H9 (cell line): Measurements from ENCODE around the gene MKRN2. TPM values are rescaled to one million over a fixed set of nuclear protein-coding genes. Genes with fewer than 3 reads are reported as not detected.

ENCODE experiments used
- DNase-seq: peaks from one replicate; pipeline ENCODE4 v3.0.0-alpha.2; 2017
- H2AFZ ChIP-seq: one replicate; pipeline ENCODE4 v1.6.1; 2013; ENCODE audit warnings: mild to moderate bottlenecking, low read length, control low read depth, moderate library complexity
- H2AK5ac ChIP-seq: 2 replicates; pipeline ENCODE4 v1.6.1; 2013; ENCODE audit warnings: low read length, control low read depth, mixed read lengths; ENCODE audit not compliant: insufficient read length
- H2BK120ac ChIP-seq: one replicate; pipeline ENCODE4 v1.6.1; 2013; ENCODE audit warnings: low read depth, mild to moderate bottlenecking, low read length, control low read depth, inconsistent platforms; ENCODE audit not compliant: poor library complexity, severe bottlenecking
- H2BK12ac ChIP-seq: 2 replicates; pipeline ENCODE4 v1.6.1; 2013; ENCODE audit warnings: low read length, control low read depth, mixed read lengths, low read depth; ENCODE audit not compliant: insufficient read length
- H2BK15ac ChIP-seq: 2 replicates; pipeline ENCODE4 v1.6.1; 2013; ENCODE audit warnings: low read depth, low read length, control low read depth
- H2BK20ac ChIP-seq: one replicate; pipeline ENCODE4 v1.6.1; 2013; ENCODE audit warnings: low read depth, mild to moderate bottlenecking, low read length, control low read depth, inconsistent platforms; ENCODE audit not compliant: poor library complexity, severe bottlenecking
- H2BK5ac ChIP-seq: 2 replicates; pipeline ENCODE4 v1.6.1; 2013; ENCODE audit warnings: low read length, control low read depth, mixed read lengths; ENCODE audit not compliant: insufficient read length
- H3K14ac ChIP-seq: 2 replicates; pipeline ENCODE4 v1.6.1; 2013; ENCODE audit warnings: low read length, control low read depth; ENCODE audit not compliant: insufficient read depth
- H3K18ac ChIP-seq: 2 replicates; pipeline ENCODE4 v1.6.1; 2013; ENCODE audit warnings: low read depth, mild to moderate bottlenecking, mixed read lengths, low read length, control low read depth; ENCODE audit not compliant: insufficient read length
- H3K23ac ChIP-seq: 2 replicates; pipeline ENCODE4 v1.6.1; 2013; ENCODE audit warnings: low read length, control low read depth, mixed read lengths, low read depth; ENCODE audit not compliant: insufficient read length
- H3K23me2 ChIP-seq: 2 replicates; pipeline ENCODE4 v1.6.1; 2013; ENCODE audit warnings: low read depth, mild to moderate bottlenecking, mixed read lengths, low read length, control low read depth; ENCODE audit not compliant: insufficient read length, poor library complexity, severe bottlenecking
- H3K27ac ChIP-seq: 2 replicates; pipeline ENCODE4 v1.5.1; 2013; ENCODE audit warnings: low read length, control low read depth, mixed read lengths, low read depth; ENCODE audit not compliant: insufficient read length
- H3K27me3 ChIP-seq: 2 replicates; pipeline ENCODE4 v1.6.1; 2013; ENCODE audit warnings: low read length, control low read depth, inconsistent platforms; ENCODE audit not compliant: insufficient read depth
- H3K4ac ChIP-seq: 2 replicates; pipeline ENCODE4 v1.6.1; 2013; ENCODE audit warnings: low read depth, mild to moderate bottlenecking, control low read depth, inconsistent platforms, low read length, moderate library complexity
- H3K4me1 ChIP-seq: 2 replicates; pipeline ENCODE4 v1.6.1; 2013; ENCODE audit warnings: low read length, control low read depth, inconsistent platforms; ENCODE audit not compliant: insufficient read depth
- H3K4me2 ChIP-seq: 2 replicates; pipeline ENCODE4 v1.6.1; 2013; ENCODE audit warnings: low read length, control low read depth, mixed read lengths; ENCODE audit not compliant: insufficient read length, insufficient read depth
- H3K56ac ChIP-seq: 2 replicates; pipeline ENCODE4 v1.6.1; 2013; ENCODE audit warnings: low read depth, mild to moderate bottlenecking, mixed read lengths, low read length, control low read depth; ENCODE audit not compliant: insufficient read length
- H3K79me1 ChIP-seq: 2 replicates; pipeline ENCODE4 v1.6.1; 2013; ENCODE audit warnings: low read depth, mild to moderate bottlenecking, moderate library complexity, low read length, control low read depth, inconsistent platforms; ENCODE audit not compliant: insufficient read depth, poor library complexity, severe bottlenecking
- H3K79me2 ChIP-seq: 2 replicates; pipeline ENCODE4 v1.6.1; 2013; ENCODE audit warnings: low read length, control low read depth, inconsistent platforms; ENCODE audit not compliant: insufficient read depth
- H3K9ac ChIP-seq: 2 replicates; pipeline ENCODE4 v1.6.1; 2013; ENCODE audit warnings: low read length, control low read depth, mixed read lengths; ENCODE audit not compliant: insufficient read length; ENCODE audit errors: extremely low read depth
- H3K9me3 ChIP-seq: one replicate; pipeline ENCODE4 v1.6.1; 2013; ENCODE audit warnings: low read depth, low read length, inconsistent platforms; ENCODE audit not compliant: control insufficient read depth
- H3T11ph ChIP-seq: one replicate; pipeline ENCODE4 v1.6.1; 2013; ENCODE audit warnings: mild to moderate bottlenecking, low read length, control low read depth, inconsistent platforms
- H4K20me1 ChIP-seq: one replicate; pipeline ENCODE4 v1.6.1; 2013; ENCODE audit not compliant: control insufficient read depth, insufficient read length, insufficient read depth
- H4K5ac ChIP-seq: 2 replicates; pipeline ENCODE4 v1.6.1; 2013; ENCODE audit warnings: low read depth, mild to moderate bottlenecking, mixed read lengths, low read length, control low read depth; ENCODE audit not compliant: insufficient read length
- H4K8ac ChIP-seq: replicated peaks from 2 replicates; pipeline ENCODE4 v1.6.1; 2013; ENCODE audit warnings: low read length, control low read depth, mixed read lengths, low read depth; ENCODE audit not compliant: insufficient read length
- H4K91ac ChIP-seq: 2 replicates; pipeline ENCODE4 v1.6.1; 2013; ENCODE audit warnings: low read depth, mild to moderate bottlenecking, moderate library complexity, mixed read lengths, low read length, control low read depth; ENCODE audit not compliant: insufficient read length
- H3K27ac Mint-ChIP-seq, 3 experiments: 2 replicates in 2 of 3; 3 replicates in 1 of 3; pipeline ENCODE4 v1.8.0; 2020 to 2021; ENCODE audit warnings: mixed read lengths in 3 of 3, mild to moderate bottlenecking in 1 of 3, moderate library complexity in 1 of 3
- H3K27me3 Mint-ChIP-seq: 2 replicates; pipeline ENCODE4 v1.8.0; 2021; ENCODE audit warnings: low read depth, mild to moderate bottlenecking, moderate library complexity, mixed read lengths
- H3K36me3 Mint-ChIP-seq, 3 experiments: 2 replicates in 2 of 3; 3 replicates in 1 of 3; pipeline ENCODE4 v1.8.0; 2020 to 2021; ENCODE audit warnings: low read depth in 3 of 3, mixed read lengths in 3 of 3; ENCODE audit not compliant: insufficient read depth in 1 of 3
- H3K4me1 Mint-ChIP-seq, 2 experiments: 2 replicates each; pipeline ENCODE4 v1.8.0; 2020; ENCODE audit warnings: mixed read lengths in 2 of 2
- H3K4me3 Mint-ChIP-seq, 2 experiments: 2 replicates in 1 of 2; 3 replicates in 1 of 2; pipeline ENCODE4 v1.8.0; 2020 to 2021; ENCODE audit warnings: mild to moderate bottlenecking in 2 of 2, mixed read lengths in 2 of 2, moderate library complexity in 1 of 2
- H3K9me3 Mint-ChIP-seq, 2 experiments: 2 replicates in 1 of 2; 3 replicates in 1 of 2; pipeline ENCODE4 v1.8.0; 2020; ENCODE audit warnings: mild to moderate bottlenecking in 2 of 2, mixed read lengths in 2 of 2, moderate library complexity in 1 of 2
- WGBS: extraction: QIAGEN DNeasy Blood & Tissue Kit; methylation state at CpG from one replicate; pipeline ENCODE4 v1.1.7; 2013; ENCODE audit warnings: missing lambda C conversion rate, low lambda C conversion rate, mixed read lengths; ENCODE audit not compliant: insufficient read length; ENCODE audit errors: extremely low coverage; 5-methylcytosine and 5-hydroxymethylcytosine counted together
- total RNA-seq: library from RNA; stranded (reverse); gene quantifications from 2 replicates; pipeline ENCODE4 v1.2.1, GENCODE V29; 2021
- TF ChIP-seq, protein P1 (sequence below): fragments of 200-600 bp; sonication (generic); conservative IDR thresholded peaks from 3 replicates; pipeline ENCODE4 v1.8.0; 2021; ENCODE audit warnings: antibody characterized with exemption, mild to moderate bottlenecking

The MKRN2 gene
- total RNA-seq, 1 experiment from 2014 or later = 18.1 TPM

DNA sequence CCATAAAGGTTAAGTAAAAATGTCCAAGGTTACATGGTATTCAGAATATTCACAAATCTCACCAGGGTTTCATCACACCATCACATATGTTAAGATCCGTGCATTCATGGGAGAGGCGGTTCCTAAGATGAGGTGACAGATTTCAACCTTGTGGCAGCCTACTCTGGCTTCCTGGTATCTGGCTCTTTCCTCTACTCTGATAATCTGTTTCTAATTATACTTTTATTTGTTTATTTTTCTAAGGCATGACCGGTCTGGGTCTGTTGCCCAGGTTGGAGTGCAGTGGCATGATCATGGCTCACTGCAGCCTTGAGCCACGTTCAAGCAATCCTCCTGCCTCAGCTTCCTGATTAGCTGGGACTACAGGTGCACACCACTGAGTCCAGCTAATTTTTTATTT lies 72.7 kb downstream of the MKRN2 start:
- no peak overlapping the region for H2BK20ac ChIP-seq
- no peak for DNase-seq
- H4K8ac ChIP-seq = no peak overlapping the region
- no peak overlapping the region for H3K4me2 ChIP-seq
- H4K20me1 ChIP-seq = peaks cover 3% of the 10 kb centered on the region
- Mint-ChIP-seq H3K36me3 (peaks cover 0 to 2% (median 0%) of the 10 kb centered on the region in 3 experiments; a peak in 2 of 7 replicates), H3K9me3 (no peaks in the 10 kb centered on the region), H3K4me3 (no peak overlapping the region), H3K4me1 (peaks cover 18 to 20% of the 10 kb centered on the region in 2 experiments), H3K27me3 (no peaks in the 10 kb centered on the region), H3K27ac (no peak overlapping the region)
- H2BK15ac ChIP-seq = no peak overlapping the region
- no peak overlapping the region for H3K27ac ChIP-seq
- no peak overlapping the region for H2AFZ ChIP-seq
- no peak overlapping the region for H2AK5ac ChIP-seq
- H3K23ac ChIP-seq = no peak overlapping the region
- no peak overlapping the region for H3K56ac ChIP-seq
- no peaks in the 10 kb centered on the region for H3K23me2 ChIP-seq
- no peak overlapping the region for H2BK5ac ChIP-seq
- no peak overlapping the region for H4K5ac ChIP-seq
- H2BK120ac ChIP-seq = no peak overlapping the region
- H3K9me3 ChIP-seq = no peaks in the 10 kb centered on the region
- TF ChIP-seq, protein P1, sequence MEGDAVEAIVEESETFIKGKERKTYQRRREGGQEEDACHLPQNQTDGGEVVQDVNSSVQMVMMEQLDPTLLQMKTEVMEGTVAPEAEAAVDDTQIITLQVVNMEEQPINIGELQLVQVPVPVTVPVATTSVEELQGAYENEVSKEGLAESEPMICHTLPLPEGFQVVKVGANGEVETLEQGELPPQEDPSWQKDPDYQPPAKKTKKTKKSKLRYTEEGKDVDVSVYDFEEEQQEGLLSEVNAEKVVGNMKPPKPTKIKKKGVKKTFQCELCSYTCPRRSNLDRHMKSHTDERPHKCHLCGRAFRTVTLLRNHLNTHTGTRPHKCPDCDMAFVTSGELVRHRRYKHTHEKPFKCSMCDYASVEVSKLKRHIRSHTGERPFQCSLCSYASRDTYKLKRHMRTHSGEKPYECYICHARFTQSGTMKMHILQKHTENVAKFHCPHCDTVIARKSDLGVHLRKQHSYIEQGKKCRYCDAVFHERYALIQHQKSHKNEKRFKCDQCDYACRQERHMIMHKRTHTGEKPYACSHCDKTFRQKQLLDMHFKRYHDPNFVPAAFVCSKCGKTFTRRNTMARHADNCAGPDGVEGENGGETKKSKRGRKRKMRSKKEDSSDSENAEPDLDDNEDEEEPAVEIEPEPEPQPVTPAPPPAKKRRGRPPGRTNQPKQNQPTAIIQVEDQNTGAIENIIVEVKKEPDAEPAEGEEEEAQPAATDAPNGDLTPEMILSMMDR = no peak
- H3T11ph ChIP-seq = no peak overlapping the region
- no peaks in the 10 kb centered on the region for H3K27me3 ChIP-seq
- H3K9ac ChIP-seq = no peak overlapping the region
- H3K14ac ChIP-seq = no peak overlapping the region
- peaks cover 44% of the 10 kb centered on the region for H3K79me2 ChIP-seq
- H3K4ac ChIP-seq = no peak overlapping the region
- H4K91ac ChIP-seq = no peak overlapping the region
- H3K79me1 ChIP-seq = peaks cover 24% of the 10 kb centered on the region
- no peak overlapping the region for H3K18ac ChIP-seq
- H3K4me1 ChIP-seq = peaks cover 3% of the 10 kb centered on the region; the same call in 1 of the 2 replicates
- H2BK12ac ChIP-seq = no peak overlapping the region
- WGBS = no CpG with 5 or more reads among the region's 4 CpGs
